Activated CD4-positive, CD25-positive, alpha-beta regulatory T cell treated with anti-CD3 and anti-CD28 coated beads, Interleukin-2, amount 50 U/mL, for 16 hours (primary cell): Measurements from ENCODE around the gene JMJD6.
A peak's percentile ranks its signal among the peaks of the same experiment; 100 is the strongest.
"Not testable (repeated sequence)": the region's sequence is repeated elsewhere in the genome, so short reads cannot be mapped to it uniquely, and the experiment has no call there.

ENCODE experiments used
- DNase-seq: peaks from one replicate; pipeline ENCODE4 v3.0.0-alpha.2; 2020; ENCODE audit warnings: low read depth, low spot score

Gene JMJD6

GRCh38 chr17:76736349-76737081, 10.1 kb upstream of the JMJD6 start:
- DNase-seq, result no peak

DNA sequence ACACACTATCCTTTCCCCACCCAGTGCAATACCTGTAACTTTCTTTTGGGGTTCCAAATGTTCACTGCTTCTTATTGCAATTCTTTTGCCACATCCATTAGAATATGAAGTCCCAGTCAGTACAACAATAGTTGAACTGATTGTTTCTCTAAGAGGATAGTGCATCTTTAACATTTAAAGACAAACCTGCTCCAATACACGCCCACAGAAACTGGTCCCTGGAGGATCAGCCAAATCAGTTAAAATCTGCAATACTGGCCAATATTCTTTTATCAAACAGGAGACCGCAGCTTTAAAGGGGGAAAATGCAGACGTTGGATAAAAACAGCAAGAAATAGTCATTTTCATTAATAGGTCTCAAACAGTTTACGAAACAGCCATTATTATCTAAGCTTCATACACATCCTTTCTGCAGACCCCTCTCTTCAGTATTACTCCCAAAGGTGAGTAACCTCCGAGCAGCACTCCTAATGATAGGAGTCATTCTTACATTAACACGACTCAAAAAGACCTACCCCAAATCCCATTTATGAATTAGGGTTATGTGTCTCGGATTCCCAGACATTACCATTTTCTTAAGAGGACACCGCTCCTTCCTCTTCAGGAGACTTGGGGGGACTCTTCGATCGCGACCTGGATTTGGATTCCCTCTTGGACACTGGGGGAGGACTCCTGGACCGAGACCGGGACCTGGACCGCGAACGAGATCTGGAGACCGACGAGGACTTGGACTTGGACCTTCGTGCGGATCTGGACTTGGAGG, 9.4 kb upstream of the JMJD6 start:
- no peak for DNase-seq

GRCh38 chr17:76735006-76735405, 8.6 kb upstream of the JMJD6 start:
- no peak for DNase-seq

- DNase-seq, result no peak
These were observed 7.9 kb upstream of the JMJD6 start for GRCh38 chr17:76734080-76734840.

- no peak for DNase-seq
These were observed 7.2 kb upstream of the JMJD6 start for GRCh38 chr17:76733618-76733957.

- DNase-seq, result no peak
These were observed 6.6 kb upstream of the JMJD6 start for GRCh38 chr17:76732734-76733617.

DNA sequence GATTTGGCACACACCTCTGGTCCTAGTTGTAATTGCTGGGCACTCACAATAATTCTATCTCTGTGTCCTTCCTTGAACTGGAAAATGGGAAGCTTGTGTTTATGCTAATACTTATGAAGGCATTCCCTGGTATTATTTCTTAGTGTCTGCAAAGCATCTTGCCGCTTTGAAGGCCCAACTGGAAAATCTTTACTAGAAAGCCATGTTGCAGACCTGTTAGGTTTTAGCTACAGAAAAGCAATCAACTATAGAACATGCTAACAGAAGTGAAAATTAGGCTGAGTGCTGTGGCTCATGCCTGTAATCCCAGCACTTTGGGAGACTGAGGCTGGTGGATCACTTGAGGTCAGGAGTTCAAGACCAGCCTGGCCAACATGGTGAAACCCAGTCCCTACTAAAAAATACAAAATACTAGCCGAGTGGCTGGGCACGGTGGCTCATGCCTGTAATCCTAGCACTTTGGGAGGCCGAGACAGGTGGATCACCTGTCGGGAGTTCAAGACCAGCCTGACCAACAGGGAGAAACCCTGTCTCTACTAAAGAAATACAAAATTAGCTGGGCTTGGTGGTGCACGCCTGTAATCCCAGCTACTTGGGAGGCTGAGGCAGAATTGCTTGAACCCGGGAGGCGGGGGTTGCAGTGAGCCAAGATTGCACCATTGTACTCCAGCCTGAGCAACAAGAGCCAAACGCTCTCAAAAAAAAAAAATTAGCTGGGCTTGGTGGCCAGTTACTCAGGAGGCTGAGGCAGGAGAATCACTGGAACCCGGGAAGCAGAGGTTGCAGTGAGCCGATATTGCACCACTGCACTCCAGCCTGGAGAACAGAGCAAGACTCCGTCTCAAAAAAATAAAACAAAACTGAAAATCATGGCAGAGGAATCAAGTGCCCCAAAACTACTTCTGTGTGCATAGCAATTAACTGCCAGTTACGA, 5.7 kb upstream of the JMJD6 start:
- DNase-seq, result not testable (repeated sequence)

GRCh38 chr17:76727745-76728456, 1.5 kb upstream of the JMJD6 start:
- no peak for DNase-seq

GRCh38 chr17:76726776-76727718, 641 bp upstream of the JMJD6 start, which contains the start of gene METTL23:
METTL23 (plus strand) TSS chr17:76726839; CDS start chr17:76729711, 2,872 bp downstream.
- peak; percentile 65 for DNase-seq

- DNase-seq, result no peak
These were observed 701 bp downstream of the JMJD6 start for GRCh38 chr17:76725580-76726230.

DNA sequence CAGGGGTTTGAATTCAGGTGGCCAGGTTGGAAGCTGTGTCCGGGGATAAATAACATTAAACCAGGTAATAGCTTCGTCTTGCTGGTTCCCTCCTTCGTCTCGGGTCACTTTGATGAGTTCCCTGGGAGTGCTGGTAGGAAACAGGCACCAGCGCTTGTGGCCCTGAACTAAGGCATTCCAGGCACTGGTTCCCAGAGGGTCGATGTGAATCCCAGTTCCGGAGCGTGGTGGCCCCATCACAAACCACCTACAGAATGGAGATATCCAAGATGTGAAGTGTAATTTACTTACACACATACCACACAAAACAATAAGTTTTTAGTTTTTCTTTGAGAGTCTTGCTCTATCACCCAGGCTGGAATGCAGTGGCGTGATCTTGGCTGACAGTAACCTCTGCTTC, 2.6 kb downstream of the JMJD6 start:
- no peak for DNase-seq

- not testable (repeated sequence) for DNase-seq
These were observed 3.4 kb downstream of the JMJD6 start for GRCh38 chr17:76722977-76723376.

DNA sequence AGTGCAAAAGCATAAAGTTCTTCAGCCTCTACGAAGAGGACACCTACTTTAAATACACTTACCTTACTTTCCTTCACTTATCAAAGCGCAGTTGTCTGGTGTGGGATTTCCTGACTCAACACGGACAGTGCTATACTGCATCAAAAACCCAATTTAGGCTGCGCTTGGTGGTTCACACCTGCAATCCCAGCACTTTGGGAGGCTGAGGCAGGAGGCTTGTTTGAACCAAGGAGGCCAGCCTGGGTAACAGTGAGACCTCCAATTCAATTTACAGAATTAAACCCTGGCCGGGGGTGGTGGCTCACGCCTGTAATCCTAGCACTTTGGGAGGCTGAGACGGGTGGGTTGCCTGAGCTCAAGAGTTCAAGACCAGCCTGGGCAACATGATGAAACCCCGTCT, 4.1 kb downstream of the JMJD6 start:
- DNase-seq, result no peak

GRCh38 chr17:76721463-76721862, 4.9 kb downstream of the JMJD6 start:
- DNase-seq, result no peak

- no peak for DNase-seq
These were observed 5.5 kb downstream of the JMJD6 start for GRCh38 chr17:76720941-76721340.

GRCh38 chr17:76720211-76720610, 6.2 kb downstream of the JMJD6 start:
- DNase-seq, result no peak

DNA sequence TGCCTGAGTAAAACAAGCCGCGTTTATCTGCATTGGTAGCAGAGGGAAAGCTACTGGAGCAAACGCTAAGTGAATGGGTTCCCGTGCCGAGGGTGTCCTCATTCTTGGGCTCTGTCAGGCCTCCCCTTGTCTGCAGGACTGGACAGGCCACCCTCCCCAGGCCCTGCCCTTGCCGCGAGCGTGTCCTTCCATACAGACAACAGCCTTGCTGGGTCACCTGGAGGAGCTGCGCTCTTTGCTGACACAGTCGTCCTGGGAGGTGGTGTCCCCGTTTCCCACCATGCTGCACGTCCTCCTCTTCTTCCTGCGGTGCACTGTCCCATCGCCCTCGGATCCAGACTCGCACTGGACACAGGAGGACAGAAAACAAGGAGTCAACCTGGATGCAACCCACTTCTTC, 7.9 kb downstream of the JMJD6 start:
- no peak for DNase-seq

DNA sequence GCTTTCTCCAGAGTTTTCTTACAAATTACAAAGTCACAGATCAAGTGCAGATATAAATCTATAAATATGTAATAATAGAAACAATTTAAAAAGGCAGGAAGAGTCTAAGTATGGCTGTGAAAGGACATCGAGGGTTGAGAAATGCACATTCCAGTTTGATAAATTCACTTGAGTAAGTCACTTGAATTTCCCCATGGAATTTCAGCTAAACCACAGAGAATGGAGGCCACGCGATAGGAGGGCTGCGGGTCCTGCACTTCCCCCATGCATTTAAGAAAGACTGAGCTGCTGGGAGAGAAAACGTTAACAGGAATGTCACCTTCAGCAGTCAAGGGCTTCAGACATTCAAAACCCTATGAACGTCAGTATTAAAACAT, 9.6 kb downstream of the JMJD6 start:
- DNase-seq, result no peak
